PFSK-1 (cell line): Measurements from ENCODE around the gene SPATA25.

ENCODE experiments used
- FOXP2 ChIP-seq: optimal IDR thresholded peaks from 2 replicates; pipeline ENCODE3; 2011; ENCODE audit warnings: borderline replicate concordance, control low read depth, inconsistent platforms; ENCODE audit not compliant: insufficient read depth; ENCODE audit errors: extremely low read length, extremely low read depth
- POLR2AphosphoS5 ChIP-seq: IDR thresholded peaks from 2 replicates; pipeline ENCODE4 v1.6.1; 2012; ENCODE audit warnings: low read depth, mild to moderate bottlenecking, control low read depth, low read length, moderate library complexity
- SIN3A ChIP-seq: IDR thresholded peaks from 2 replicates; pipeline ENCODE4 v1.6.1; 2012; ENCODE audit warnings: mild to moderate bottlenecking, low read length, moderate library complexity, borderline replicate concordance; ENCODE audit not compliant: insufficient read depth
- TAF1 ChIP-seq: IDR thresholded peaks from 2 replicates; pipeline ENCODE4 v1.6.1; 2012; ENCODE audit warnings: low read length, control low read depth, borderline replicate concordance; ENCODE audit not compliant: insufficient read depth
- TF ChIP-seq, protein P1 (sequence below), 2 experiments: IDR thresholded peaks; 2 replicates each; pipeline versions ENCODE4 v1.6.1 to v1.8.0; 2011 to 2012; ENCODE audit warnings: low read depth in 2 of 2, low read length in 2 of 2, control low read depth in 1 of 2, inconsistent platforms in 1 of 2, mild to moderate bottlenecking in 1 of 2, moderate library complexity in 1 of 2; ENCODE audit not compliant: insufficient read depth in 1 of 2

SPATA25 gene

DNA sequence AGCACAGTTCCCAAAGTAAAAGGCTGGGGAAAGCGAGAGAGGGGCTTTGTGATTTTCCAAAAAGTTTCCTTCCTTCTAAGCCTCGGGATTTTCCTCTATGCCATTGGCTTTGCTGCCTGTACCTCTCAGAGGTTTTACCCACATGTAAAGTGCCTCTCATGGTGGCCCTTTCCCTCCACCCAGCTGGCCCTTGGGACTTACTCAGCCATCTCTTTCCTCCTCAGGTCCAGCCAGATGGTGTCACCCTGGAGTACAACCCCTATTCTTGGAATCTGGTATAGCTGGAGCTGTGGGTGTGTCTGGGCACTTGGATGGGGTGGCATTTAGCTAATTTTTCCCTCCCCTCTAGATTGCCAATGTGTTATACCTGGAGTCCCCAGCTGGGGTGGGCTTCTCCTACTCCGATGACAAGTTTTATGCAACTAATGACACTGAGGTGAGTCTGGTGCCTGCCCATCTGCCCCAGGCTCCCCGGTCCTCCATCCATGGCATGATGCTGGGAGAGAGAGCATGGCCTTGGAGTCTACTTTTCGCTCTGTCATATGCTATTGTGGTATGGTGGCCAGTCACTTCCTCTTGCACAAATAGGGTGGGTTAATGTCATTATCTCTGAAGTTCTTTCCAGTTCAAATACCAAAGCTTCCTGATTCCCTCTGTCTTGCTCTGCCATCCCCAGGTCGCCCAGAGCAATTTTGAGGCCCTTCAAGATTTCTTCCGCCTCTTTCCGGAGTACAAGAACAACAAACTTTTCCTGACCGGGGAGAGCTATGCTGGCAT, 4.8 kb upstream of the SPATA25 start:
- TF ChIP-seq SIN3A = no peak
- TF ChIP-seq FOXP2 = no peak

GRCh38 chr20:45890985-45891983, 3.9 kb upstream of the SPATA25 start, which contains the start of the genes CTSA and NEURL2:
Gene CTSA, plus strand, starts transcription at chr20:45891335. Its CDS starts 234 bp downstream, at chr20:45891569.
Gene NEURL2, minus strand, starts transcription at chr20:45891208. Its CDS starts 217 bp downstream, at chr20:45890991.
- TF ChIP-seq, protein P1, sequence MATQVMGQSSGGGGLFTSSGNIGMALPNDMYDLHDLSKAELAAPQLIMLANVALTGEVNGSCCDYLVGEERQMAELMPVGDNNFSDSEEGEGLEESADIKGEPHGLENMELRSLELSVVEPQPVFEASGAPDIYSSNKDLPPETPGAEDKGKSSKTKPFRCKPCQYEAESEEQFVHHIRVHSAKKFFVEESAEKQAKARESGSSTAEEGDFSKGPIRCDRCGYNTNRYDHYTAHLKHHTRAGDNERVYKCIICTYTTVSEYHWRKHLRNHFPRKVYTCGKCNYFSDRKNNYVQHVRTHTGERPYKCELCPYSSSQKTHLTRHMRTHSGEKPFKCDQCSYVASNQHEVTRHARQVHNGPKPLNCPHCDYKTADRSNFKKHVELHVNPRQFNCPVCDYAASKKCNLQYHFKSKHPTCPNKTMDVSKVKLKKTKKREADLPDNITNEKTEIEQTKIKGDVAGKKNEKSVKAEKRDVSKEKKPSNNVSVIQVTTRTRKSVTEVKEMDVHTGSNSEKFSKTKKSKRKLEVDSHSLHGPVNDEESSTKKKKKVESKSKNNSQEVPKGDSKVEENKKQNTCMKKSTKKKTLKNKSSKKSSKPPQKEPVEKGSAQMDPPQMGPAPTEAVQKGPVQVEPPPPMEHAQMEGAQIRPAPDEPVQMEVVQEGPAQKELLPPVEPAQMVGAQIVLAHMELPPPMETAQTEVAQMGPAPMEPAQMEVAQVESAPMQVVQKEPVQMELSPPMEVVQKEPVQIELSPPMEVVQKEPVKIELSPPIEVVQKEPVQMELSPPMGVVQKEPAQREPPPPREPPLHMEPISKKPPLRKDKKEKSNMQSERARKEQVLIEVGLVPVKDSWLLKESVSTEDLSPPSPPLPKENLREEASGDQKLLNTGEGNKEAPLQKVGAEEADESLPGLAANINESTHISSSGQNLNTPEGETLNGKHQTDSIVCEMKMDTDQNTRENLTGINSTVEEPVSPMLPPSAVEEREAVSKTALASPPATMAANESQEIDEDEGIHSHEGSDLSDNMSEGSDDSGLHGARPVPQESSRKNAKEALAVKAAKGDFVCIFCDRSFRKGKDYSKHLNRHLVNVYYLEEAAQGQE (IDR thresholded peaks at IDR 0.05; ENCODE audit: insufficient read depth in 1 of 2, low read depth in 2 of 2, low read length in 2 of 2) = no peak
- TF ChIP-seq FOXP2 (no peak), POLR2AphosphoS5 (peak; percentile 81), SIN3A (peak; percentile 94), TAF1 (peak; percentile 90)

GRCh38 chr20:45890077-45890984, 2.9 kb upstream of the SPATA25 start:
- no peak for TF ChIP-seq SIN3A
- peak; percentile 3 for TF ChIP-seq FOXP2

DNA sequence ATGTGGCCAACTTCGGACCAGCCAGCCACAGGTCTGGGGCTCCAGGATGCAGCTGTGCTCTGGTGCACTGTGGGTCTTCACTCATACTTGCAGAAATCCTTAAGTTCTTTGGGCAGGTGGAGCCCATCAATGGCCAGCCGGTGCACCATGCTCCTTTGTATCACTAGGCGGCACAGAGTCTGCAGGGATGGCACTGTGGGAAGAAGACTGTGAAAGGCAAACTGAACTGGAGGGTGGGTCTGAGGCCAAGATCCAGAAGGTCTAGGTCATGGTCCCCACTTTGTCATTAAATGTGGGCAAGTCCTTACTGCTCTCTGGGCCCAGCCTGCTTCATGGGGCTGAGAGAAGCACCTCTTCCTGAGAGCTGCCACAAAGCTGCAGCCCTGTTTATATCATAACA, 1.3 kb upstream of the SPATA25 start:
- TF ChIP-seq SIN3A (no peak), POLR2AphosphoS5 (no peak), TAF1 (no peak), FOXP2 (no peak)
- TF ChIP-seq, protein P1 (IDR thresholded peaks at IDR 0.05; ENCODE audit: insufficient read depth in 1 of 2, low read depth in 2 of 2, low read length in 2 of 2) = no peak

GRCh38 chr20:45886590-45887345, 654 bp downstream of the SPATA25 start:
- TF ChIP-seq TAF1 = no peak
- 0 out of 2 replicates have a peak, but pooled peaks have one; percentile 19 for TF ChIP-seq POLR2AphosphoS5

DNA sequence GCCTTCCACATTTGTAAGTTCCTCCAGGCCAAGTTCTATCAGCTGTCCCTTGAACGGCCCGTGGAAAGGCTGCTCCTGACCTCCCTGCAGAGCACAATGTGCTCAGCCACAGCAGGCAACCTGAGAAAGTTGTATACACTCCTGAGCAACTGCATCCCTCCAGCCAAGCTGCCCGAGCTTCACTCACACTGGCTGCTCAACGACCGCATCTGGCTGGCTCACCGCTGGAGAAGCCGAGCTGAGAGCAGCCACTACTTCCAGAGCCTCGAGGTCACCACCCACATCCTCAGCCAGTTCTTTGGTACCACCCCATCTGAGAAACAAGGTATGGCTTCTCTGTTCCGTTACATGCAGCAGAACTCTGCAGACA, 4.3 kb downstream of the SPATA25 start:
- TF ChIP-seq, protein P1 (IDR thresholded peaks at IDR 0.05; ENCODE audit: insufficient read depth in 1 of 2, low read depth in 2 of 2, low read length in 2 of 2) = no peak
- no peak for TF ChIP-seq FOXP2
- no peak for TF ChIP-seq POLR2AphosphoS5
- TF ChIP-seq TAF1 = no peak
- no peak for TF ChIP-seq SIN3A
